HG03571 (cell line): ENCODE data around the gene CUBN.
"Not testable (repeated sequence)": the region's sequence is repeated elsewhere in the genome, so short reads cannot be mapped to it uniquely, and the experiment has no call there.

ENCODE experiments used
- ATAC-seq: cut with Tn5 transposase; IDR thresholded peaks from one replicate; pipeline ENCODE4 v1.9.1; 2021; ENCODE audit not compliant: unreplicated experiment

CUBN gene

GRCh38 chr10:17141504-17142229 is 12.1 kb upstream of the CUBN start:
- no peak for ATAC-seq

- no peak for ATAC-seq
These were observed 10.8 kb upstream of the CUBN start for GRCh38 chr10:17140386-17140761.

- ATAC-seq: no peak
These were observed 8.9 kb upstream of the CUBN start for GRCh38 chr10:17138460-17139042.

- ATAC-seq: no peak
These were observed 5.2 kb upstream of the CUBN start for GRCh38 chr10:17134737-17135260.

GRCh38 chr10:17134282-17134681 is 4.7 kb upstream of the CUBN start:
- no peak for ATAC-seq

- ATAC-seq: no peak
These were observed 1.4 kb downstream of the CUBN start for GRCh38 chr10:17128261-17128660.

GRCh38 chr10:17126327-17126726 is 3.3 kb downstream of the CUBN start:
- no peak for ATAC-seq

GRCh38 chr10:17125206-17125893 is 4.3 kb downstream of the CUBN start:
- ATAC-seq: no peak

- no peak for ATAC-seq
These were observed 5.7 kb downstream of the CUBN start for GRCh38 chr10:17123961-17124360.

GRCh38 chr10:17122726-17123661 is 6.6 kb downstream of the CUBN start:
- ATAC-seq: no peak

GRCh38 chr10:17122052-17122451 is 7.6 kb downstream of the CUBN start:
- no peak for ATAC-seq

GRCh38 chr10:17120694-17121093 is 8.9 kb downstream of the CUBN start:
- ATAC-seq: no peak

GRCh38 chr10:17119845-17120244 is 9.8 kb downstream of the CUBN start:
- ATAC-seq: no peak

GRCh38 chr10:17116193-17116592 is 13.4 kb downstream of the CUBN start:
- no peak for ATAC-seq

GRCh38 chr10:17115683-17116082 is 13.9 kb downstream of the CUBN start:
- no peak for ATAC-seq

GRCh38 chr10:17114878-17115444 is 14.7 kb downstream of the CUBN start:
- ATAC-seq: not testable (repeated sequence)

- ATAC-seq: no peak
These were observed 15.6 kb downstream of the CUBN start for GRCh38 chr10:17113889-17114540.

GRCh38 chr10:17113346-17113745 is 16.3 kb downstream of the CUBN start:
- no peak for ATAC-seq

- ATAC-seq: no peak
These were observed 17.0 kb downstream of the CUBN start for GRCh38 chr10:17112566-17112965.
